B cell (primary cell): ENCODE measurements around the gene BCKDHA. TPM values are rescaled to one million over a fixed set of nuclear protein-coding genes. Genes with fewer than 3 reads are reported as not detected.

Experiments
- ATAC-seq: fragments of 200-7000 bp; cut with Tn5 transposase; one replicate; pipeline ENCODE4 v1.10.0; 2021; ENCODE audit warnings: low read depth, mild to moderate bottlenecking, moderate number of reproducible peaks, moderate library complexity
- CTCF ChIA-PET: fragments of 350-600 bp; sonication (Branson Sonifier 250); formaldehyde crosslinking; loops from one replicate; lab custom pipeline; 2021; ENCODE audit warnings: antibody characterized with exemption, inconsistent platforms; lab: Charles Lee
- POLR2A ChIA-PET: fragments of 350-600 bp; sonication (Branson Sonifier 250); formaldehyde crosslinking; loops from one replicate; lab custom pipeline; 2021; ENCODE audit warnings: antibody characterized with exemption; lab: Charles Lee
- DNase-seq: peaks from one replicate; pipeline ENCODE4 v3.0.0; 2013
- H2AFZ ChIP-seq: 2 replicates; pipeline ENCODE4 v1.6.1; 2012; ENCODE audit warnings: mild to moderate bottlenecking, low read depth, low read length; ENCODE audit not compliant: insufficient read depth, poor library complexity, severe bottlenecking
- H3K27ac ChIP-seq, 2 donors: 1 replicate in 1 of 2; 2 replicates in 1 of 2; pipeline ENCODE4 v1.5.1; 2012 to 2013; ENCODE audit warnings: low read length in 2 of 2, mild to moderate bottlenecking in 2 of 2, moderate library complexity in 1 of 2
- H3K27me3 ChIP-seq, 4 experiments: fragments of 200-600 bp in 1 of 4; sonication (generic) in 1 of 4; replicated peaks in 1 of 4; 1 replicate in 2 of 4; 2 replicates in 2 of 4; pipeline versions ENCODE4 v1.6.1 to v1.7.0; 2013 to 2016; ENCODE audit warnings: low read length in 3 of 4, mild to moderate bottlenecking in 2 of 4, mixed read lengths in 1 of 4, moderate library complexity in 1 of 4; ENCODE audit not compliant: insufficient read depth in 4 of 4, control insufficient read depth in 3 of 4; ENCODE audit errors: control extremely low read depth in 1 of 4
- H3K36me3 ChIP-seq, 2 experiments: replicated peaks in 1 of 2; 1 replicate in 1 of 2; 2 replicates in 1 of 2; pipeline versions ENCODE4 v1.6.1 to v1.7.1; 2013; ENCODE audit warnings: low read length in 1 of 2; ENCODE audit not compliant: insufficient read depth in 2 of 2, control insufficient read depth in 1 of 2; ENCODE audit errors: control extremely low read depth in 1 of 2, extremely low read depth in 1 of 2
- H3K4me1 ChIP-seq, 2 donors: fragments of 200-600 bp in 1 of 2; sonication (generic) in 1 of 2; 1 replicate in 1 of 2; 2 replicates in 1 of 2; pipeline versions ENCODE4 v1.5.1 to v1.6.1; 2013 to 2017; ENCODE audit warnings: low read length in 2 of 2; ENCODE audit not compliant: control insufficient read depth in 2 of 2, insufficient read depth in 2 of 2
- H3K4me2 ChIP-seq: replicated peaks from 2 replicates; pipeline ENCODE3; 2012; ENCODE audit warnings: mild to moderate bottlenecking, low read depth, low read length; ENCODE audit not compliant: poor library complexity, severe bottlenecking
- H3K4me3 ChIP-seq, 5 experiments: fragments of 200-600 bp in 1 of 5; sonication (generic) in 1 of 5; 1 replicate in 3 of 5; 2 replicates in 2 of 5; pipeline versions ENCODE4 v1.5.1 to v1.7.0; 2011 to 2016; ENCODE audit warnings: low read length in 4 of 5, mild to moderate bottlenecking in 4 of 5, low read depth in 2 of 5, control low read depth in 1 of 5, moderate library complexity in 1 of 5; ENCODE audit not compliant: insufficient read depth in 1 of 5; ENCODE audit errors: control extremely low read depth in 1 of 5, extremely low read depth in 1 of 5
- H3K79me2 ChIP-seq: fragments of 200-600 bp; sonication (generic); one replicate; pipeline ENCODE4 v1.6.0; 2016; ENCODE audit warnings: low read length; ENCODE audit not compliant: control insufficient read depth, insufficient read depth
- H3K9ac ChIP-seq: fragments of 200-600 bp; sonication (generic); 2 replicates; pipeline ENCODE4 v1.6.1; 2017; ENCODE audit warnings: mild to moderate bottlenecking, low read length, moderate library complexity
- H3K9me3 ChIP-seq, 3 donors: one replicate each; pipeline versions ENCODE4 v1.6.1 to v1.7.1; 2013; ENCODE audit warnings: low read length in 2 of 3; ENCODE audit not compliant: control insufficient read depth in 2 of 3, insufficient read depth in 1 of 3; ENCODE audit errors: control extremely low read depth in 1 of 3
- H4K20me1 ChIP-seq: 2 replicates; pipeline ENCODE4 v1.6.0; 2012; ENCODE audit warnings: mild to moderate bottlenecking, low read length; ENCODE audit not compliant: insufficient read depth, control insufficient read depth, poor library complexity, severe bottlenecking
- H3K27ac Mint-ChIP-seq: one replicate; pipeline ENCODE4 v1.8.0; 2021; ENCODE audit warnings: mixed read lengths
- H3K27me3 Mint-ChIP-seq: one replicate; pipeline ENCODE4 v1.8.0; 2021; ENCODE audit warnings: mixed read lengths
- H3K4me1 Mint-ChIP-seq: one replicate; pipeline ENCODE4 v1.8.0; 2021; ENCODE audit warnings: mixed read lengths
- H3K4me3 Mint-ChIP-seq: one replicate; pipeline ENCODE4 v1.8.0; 2021; ENCODE audit warnings: mixed read lengths
- H3K9me3 Mint-ChIP-seq: one replicate; pipeline ENCODE4 v1.8.0; 2022; ENCODE audit warnings: mixed read lengths; ENCODE audit not compliant: insufficient read depth
- CTCF ChIP-seq: fragments of 200-600 bp; IDR thresholded peaks from one replicate; pipeline ENCODE4 v1.8.0; 2022; ENCODE audit warnings: antibody characterized with exemption, mild to moderate bottlenecking
- EZH2 ChIP-seq: IDR thresholded peaks from 2 replicates; pipeline ENCODE4 v1.6.1; 2012; ENCODE audit warnings: borderline replicate concordance, low read depth, mild to moderate bottlenecking, moderate library complexity, low read length; ENCODE audit not compliant: insufficient read depth, poor library complexity, severe bottlenecking
- WGBS: methylation state at CpG from one replicate; pipeline ENCODE4 v1.1.5; 2013; ENCODE audit warnings: missing lambda C conversion rate; ENCODE audit not compliant: insufficient coverage; 5-methylcytosine and 5-hydroxymethylcytosine counted together
- intact Hi-C: fragments of 100-400 bp; cut with micrococcal nuclease; formaldehyde crosslinking; loops from one replicate; pipeline ENCODE4 v1.10.0; 2022
- polyA plus RNA-seq: library from polyadenylated mRNA; depleted of rRNA; stranded (reverse); fragments of >200 nt; gene quantifications from 2 replicates; pipeline ENCODE4 v1.2.3, GENCODE V29; 2012
- total RNA-seq, 2 donors: library from RNA; stranded (reverse); fragments of 120-200 nt in 1 of 2; gene quantifications; 1 replicate in 1 of 2; 2 replicates in 1 of 2; pipeline versions ENCODE4 v1.2.3 to v1.2.4, GENCODE V29; 2013 to 2022

The BCKDHA gene
- total and polyA plus RNA-seq, 2 donors (not counting 1 experiment from before 2014, with no cell fraction given) = 20.6 to 39.7 TPM

GRCh38 chr19:41439441-41440222 is 42.0 kb downstream of the BCKDHA start, which contains the start of gene DMAC2:
Gene DMAC2, minus strand, starts transcription at chr19:41439912. Its CDS starts 13 bp downstream, at chr19:41439899.
- Histone ChIP-seq H3K4me2 (peak within 1 kb of the TSS; percentile 88), H3K9me3 (no peaks in the 10 kb centered on the region), H3K27ac (peak within 1 kb of the TSS; percentile 51 to 80), H3K36me3 (peaks cover 0 to 14% of the 10 kb centered on the region in 2 experiments), H3K79me2 (peaks cover 12% of the 10 kb centered on the region), H4K20me1 (no peaks in the 10 kb centered on the region), H2AFZ (peak within 1 kb of the TSS; percentile 94), H3K9ac (peak within 1 kb of the TSS; percentile 87), H3K4me3 (peak within 1 kb of the TSS; percentile 61 to 97 (median 81)), H3K27me3 (peaks cover 0 to 4% (median 0%) of the 10 kb centered on the region in 4 experiments), H3K4me1 (peaks cover 8 to 14% of the 10 kb centered on the region in 2 donors)
- peak within 1 kb of the TSS; percentile 50 for H3K27ac Mint-ChIP-seq
- H3K4me3 Mint-ChIP-seq = peak within 1 kb of the TSS; percentile 45
- intact Hi-C loops = loop anchor here (1.0 kb wide), 1 partner anchor 42 kb away; the partner anchor contains the start of genes BCKDHA and EXOSC5
- 0% methylated on average over 40 of the region's 40 CpGs for WGBS
- POLR2A ChIA-PET = interaction anchor here (0.5 to 1.5 kb wide), 7 partner anchors 75 to 136 kb away, joined by 3 to 8 read pairs (median 3); partner anchors contain the start of genes B9D2 and CEACAM21
- DNase-seq (peak; percentile 94), ATAC-seq (peak; percentile 98)
- H3K4me1 Mint-ChIP-seq = peaks cover 15% of the 10 kb centered on the region
- peak; percentile 41 for TF ChIP-seq CTCF
- no peak for TF ChIP-seq EZH2
- no peaks in the 10 kb centered on the region for H3K9me3 Mint-ChIP-seq
- peaks cover 13% of the 10 kb centered on the region for H3K27me3 Mint-ChIP-seq
- CTCF ChIA-PET = interaction anchor here (0.7 to 3.8 kb wide), 17 partner anchors 8 to 160 kb away, joined by 3 to 31 read pairs (median 4); partner anchors contain the start of gene B9D2
